H9 (cell line): ENCODE results near the gene CTXN1. TPM values are rescaled to one million over a fixed set of nuclear protein-coding genes. Genes with fewer than 3 reads are reported as not detected.
A peak's percentile ranks its signal among the peaks of the same experiment; 100 is the strongest.

Experiments
- DNase-seq: peaks from one replicate; pipeline ENCODE4 v3.0.0-alpha.2; 2017
- H2AFZ ChIP-seq: one replicate; pipeline ENCODE4 v1.6.1; 2013; ENCODE audit warnings: mild to moderate bottlenecking, low read length, control low read depth, moderate library complexity
- H2AK5ac ChIP-seq: 2 replicates; pipeline ENCODE4 v1.6.1; 2013; ENCODE audit warnings: low read length, control low read depth, mixed read lengths; ENCODE audit not compliant: insufficient read length
- H2BK120ac ChIP-seq: one replicate; pipeline ENCODE4 v1.6.1; 2013; ENCODE audit warnings: low read depth, mild to moderate bottlenecking, low read length, control low read depth, inconsistent platforms; ENCODE audit not compliant: poor library complexity, severe bottlenecking
- H2BK12ac ChIP-seq: 2 replicates; pipeline ENCODE4 v1.6.1; 2013; ENCODE audit warnings: low read length, control low read depth, mixed read lengths, low read depth; ENCODE audit not compliant: insufficient read length
- H2BK15ac ChIP-seq: 2 replicates; pipeline ENCODE4 v1.6.1; 2013; ENCODE audit warnings: low read depth, low read length, control low read depth
- H2BK20ac ChIP-seq: one replicate; pipeline ENCODE4 v1.6.1; 2013; ENCODE audit warnings: low read depth, mild to moderate bottlenecking, low read length, control low read depth, inconsistent platforms; ENCODE audit not compliant: poor library complexity, severe bottlenecking
- H2BK5ac ChIP-seq: 2 replicates; pipeline ENCODE4 v1.6.1; 2013; ENCODE audit warnings: low read length, control low read depth, mixed read lengths; ENCODE audit not compliant: insufficient read length
- H3K14ac ChIP-seq: 2 replicates; pipeline ENCODE4 v1.6.1; 2013; ENCODE audit warnings: low read length, control low read depth; ENCODE audit not compliant: insufficient read depth
- H3K18ac ChIP-seq: 2 replicates; pipeline ENCODE4 v1.6.1; 2013; ENCODE audit warnings: low read depth, mild to moderate bottlenecking, mixed read lengths, low read length, control low read depth; ENCODE audit not compliant: insufficient read length
- H3K23ac ChIP-seq: 2 replicates; pipeline ENCODE4 v1.6.1; 2013; ENCODE audit warnings: low read length, control low read depth, mixed read lengths, low read depth; ENCODE audit not compliant: insufficient read length
- H3K23me2 ChIP-seq: 2 replicates; pipeline ENCODE4 v1.6.1; 2013; ENCODE audit warnings: low read depth, mild to moderate bottlenecking, mixed read lengths, low read length, control low read depth; ENCODE audit not compliant: insufficient read length, poor library complexity, severe bottlenecking
- H3K27ac ChIP-seq: 2 replicates; pipeline ENCODE4 v1.5.1; 2013; ENCODE audit warnings: low read length, control low read depth, mixed read lengths, low read depth; ENCODE audit not compliant: insufficient read length
- H3K27me3 ChIP-seq: 2 replicates; pipeline ENCODE4 v1.6.1; 2013; ENCODE audit warnings: low read length, control low read depth, inconsistent platforms; ENCODE audit not compliant: insufficient read depth
- H3K4ac ChIP-seq: 2 replicates; pipeline ENCODE4 v1.6.1; 2013; ENCODE audit warnings: low read depth, mild to moderate bottlenecking, control low read depth, inconsistent platforms, low read length, moderate library complexity
- H3K4me1 ChIP-seq: 2 replicates; pipeline ENCODE4 v1.6.1; 2013; ENCODE audit warnings: low read length, control low read depth, inconsistent platforms; ENCODE audit not compliant: insufficient read depth
- H3K4me2 ChIP-seq: 2 replicates; pipeline ENCODE4 v1.6.1; 2013; ENCODE audit warnings: low read length, control low read depth, mixed read lengths; ENCODE audit not compliant: insufficient read length, insufficient read depth
- H3K56ac ChIP-seq: 2 replicates; pipeline ENCODE4 v1.6.1; 2013; ENCODE audit warnings: low read depth, mild to moderate bottlenecking, mixed read lengths, low read length, control low read depth; ENCODE audit not compliant: insufficient read length
- H3K79me1 ChIP-seq: 2 replicates; pipeline ENCODE4 v1.6.1; 2013; ENCODE audit warnings: low read depth, mild to moderate bottlenecking, moderate library complexity, low read length, control low read depth, inconsistent platforms; ENCODE audit not compliant: insufficient read depth, poor library complexity, severe bottlenecking
- H3K79me2 ChIP-seq: 2 replicates; pipeline ENCODE4 v1.6.1; 2013; ENCODE audit warnings: low read length, control low read depth, inconsistent platforms; ENCODE audit not compliant: insufficient read depth
- H3K9ac ChIP-seq: 2 replicates; pipeline ENCODE4 v1.6.1; 2013; ENCODE audit warnings: low read length, control low read depth, mixed read lengths; ENCODE audit not compliant: insufficient read length; ENCODE audit errors: extremely low read depth
- H3K9me3 ChIP-seq: one replicate; pipeline ENCODE4 v1.6.1; 2013; ENCODE audit warnings: low read depth, low read length, inconsistent platforms; ENCODE audit not compliant: control insufficient read depth
- H3T11ph ChIP-seq: one replicate; pipeline ENCODE4 v1.6.1; 2013; ENCODE audit warnings: mild to moderate bottlenecking, low read length, control low read depth, inconsistent platforms
- H4K20me1 ChIP-seq: one replicate; pipeline ENCODE4 v1.6.1; 2013; ENCODE audit not compliant: control insufficient read depth, insufficient read length, insufficient read depth
- H4K5ac ChIP-seq: 2 replicates; pipeline ENCODE4 v1.6.1; 2013; ENCODE audit warnings: low read depth, mild to moderate bottlenecking, mixed read lengths, low read length, control low read depth; ENCODE audit not compliant: insufficient read length
- H4K8ac ChIP-seq: replicated peaks from 2 replicates; pipeline ENCODE4 v1.6.1; 2013; ENCODE audit warnings: low read length, control low read depth, mixed read lengths, low read depth; ENCODE audit not compliant: insufficient read length
- H4K91ac ChIP-seq: 2 replicates; pipeline ENCODE4 v1.6.1; 2013; ENCODE audit warnings: low read depth, mild to moderate bottlenecking, moderate library complexity, mixed read lengths, low read length, control low read depth; ENCODE audit not compliant: insufficient read length
- H3K27ac Mint-ChIP-seq, 3 experiments: 2 replicates in 2 of 3; 3 replicates in 1 of 3; pipeline ENCODE4 v1.8.0; 2020 to 2021; ENCODE audit warnings: mixed read lengths in 3 of 3, mild to moderate bottlenecking in 1 of 3, moderate library complexity in 1 of 3
- H3K27me3 Mint-ChIP-seq: 2 replicates; pipeline ENCODE4 v1.8.0; 2021; ENCODE audit warnings: low read depth, mild to moderate bottlenecking, moderate library complexity, mixed read lengths
- H3K36me3 Mint-ChIP-seq, 3 experiments: 2 replicates in 2 of 3; 3 replicates in 1 of 3; pipeline ENCODE4 v1.8.0; 2020 to 2021; ENCODE audit warnings: low read depth in 3 of 3, mixed read lengths in 3 of 3; ENCODE audit not compliant: insufficient read depth in 1 of 3
- H3K4me1 Mint-ChIP-seq, 2 experiments: 2 replicates each; pipeline ENCODE4 v1.8.0; 2020; ENCODE audit warnings: mixed read lengths in 2 of 2
- H3K4me3 Mint-ChIP-seq, 2 experiments: 2 replicates in 1 of 2; 3 replicates in 1 of 2; pipeline ENCODE4 v1.8.0; 2020 to 2021; ENCODE audit warnings: mild to moderate bottlenecking in 2 of 2, mixed read lengths in 2 of 2, moderate library complexity in 1 of 2
- H3K9me3 Mint-ChIP-seq, 2 experiments: 2 replicates in 1 of 2; 3 replicates in 1 of 2; pipeline ENCODE4 v1.8.0; 2020; ENCODE audit warnings: mild to moderate bottlenecking in 2 of 2, mixed read lengths in 2 of 2, moderate library complexity in 1 of 2
- WGBS: extraction: QIAGEN DNeasy Blood & Tissue Kit; methylation state at CpG from one replicate; pipeline ENCODE4 v1.1.7; 2013; ENCODE audit warnings: missing lambda C conversion rate, low lambda C conversion rate, mixed read lengths; ENCODE audit not compliant: insufficient read length; ENCODE audit errors: extremely low coverage; 5-methylcytosine and 5-hydroxymethylcytosine counted together
- total RNA-seq: library from RNA; stranded (reverse); gene quantifications from 2 replicates; pipeline ENCODE4 v1.2.1, GENCODE V29; 2021
- TF ChIP-seq, protein P1 (sequence below): fragments of 200-600 bp; sonication (generic); conservative IDR thresholded peaks from 3 replicates; pipeline ENCODE4 v1.8.0; 2021; ENCODE audit warnings: antibody characterized with exemption, mild to moderate bottlenecking

Gene CTXN1
- total RNA-seq, 1 experiment from 2014 or later = 22.7 TPM

GRCh38 chr19:7924241-7924640 lies 1.7 kb downstream of the CTXN1 start:
- H3K23me2 ChIP-seq = peaks cover 4% of the 10 kb centered on the region
- Mint-ChIP-seq H3K4me3 (peak overlapping the region in 1 of 2 experiments; percentile 68; a peak in 3 of 5 replicates), H3K4me1 (peaks cover 15 to 22% of the 10 kb centered on the region in 2 experiments), H3K36me3 (peaks cover 5 to 27% (median 12%) of the 10 kb centered on the region in 3 experiments; a peak in 5 of 7 replicates), H3K27ac (no peak overlapping the region), H3K9me3 (no peaks in the 10 kb centered on the region; a peak in 1 of 5 replicates), H3K27me3 (peaks cover 8% of the 10 kb centered on the region)
- H2BK120ac ChIP-seq = no peak overlapping the region
- no peaks in the 10 kb centered on the region for H3K79me1 ChIP-seq
- 0 out of 2 replicates have a peak, but pooled peaks cover 4% of the 10 kb centered on the region for H3K4me1 ChIP-seq
- no peaks in the 10 kb centered on the region for H3K79me2 ChIP-seq
- H3K14ac ChIP-seq = no peak overlapping the region
- H4K8ac ChIP-seq = no peak overlapping the region
- no peak overlapping the region for H3K4ac ChIP-seq
- H2BK12ac ChIP-seq = no peak overlapping the region
- H2AK5ac ChIP-seq = no peak overlapping the region
- H2BK5ac ChIP-seq = no peak overlapping the region
- no CpG with 5 or more reads among the region's 12 CpGs for WGBS
- no peaks in the 10 kb centered on the region for H4K20me1 ChIP-seq
- H3K27me3 ChIP-seq = no peaks in the 10 kb centered on the region
- no peak overlapping the region for H3K18ac ChIP-seq
- H3K4me2 ChIP-seq = no peak overlapping the region
- H3T11ph ChIP-seq = no peak overlapping the region
- H2BK15ac ChIP-seq = no peak overlapping the region
- no peak overlapping the region for H2BK20ac ChIP-seq
- H3K9ac ChIP-seq = no peak overlapping the region
- H3K27ac ChIP-seq = no peak overlapping the region
- H4K5ac ChIP-seq = no peak overlapping the region
- H3K23ac ChIP-seq = no peak overlapping the region
- no peak overlapping the region for H2AFZ ChIP-seq
- no peak for DNase-seq
- H4K91ac ChIP-seq = no peak overlapping the region
- H3K9me3 ChIP-seq = no peaks in the 10 kb centered on the region
- no peak overlapping the region for H3K56ac ChIP-seq
- TF ChIP-seq, protein P1, sequence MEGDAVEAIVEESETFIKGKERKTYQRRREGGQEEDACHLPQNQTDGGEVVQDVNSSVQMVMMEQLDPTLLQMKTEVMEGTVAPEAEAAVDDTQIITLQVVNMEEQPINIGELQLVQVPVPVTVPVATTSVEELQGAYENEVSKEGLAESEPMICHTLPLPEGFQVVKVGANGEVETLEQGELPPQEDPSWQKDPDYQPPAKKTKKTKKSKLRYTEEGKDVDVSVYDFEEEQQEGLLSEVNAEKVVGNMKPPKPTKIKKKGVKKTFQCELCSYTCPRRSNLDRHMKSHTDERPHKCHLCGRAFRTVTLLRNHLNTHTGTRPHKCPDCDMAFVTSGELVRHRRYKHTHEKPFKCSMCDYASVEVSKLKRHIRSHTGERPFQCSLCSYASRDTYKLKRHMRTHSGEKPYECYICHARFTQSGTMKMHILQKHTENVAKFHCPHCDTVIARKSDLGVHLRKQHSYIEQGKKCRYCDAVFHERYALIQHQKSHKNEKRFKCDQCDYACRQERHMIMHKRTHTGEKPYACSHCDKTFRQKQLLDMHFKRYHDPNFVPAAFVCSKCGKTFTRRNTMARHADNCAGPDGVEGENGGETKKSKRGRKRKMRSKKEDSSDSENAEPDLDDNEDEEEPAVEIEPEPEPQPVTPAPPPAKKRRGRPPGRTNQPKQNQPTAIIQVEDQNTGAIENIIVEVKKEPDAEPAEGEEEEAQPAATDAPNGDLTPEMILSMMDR = no peak
